Panc1 (cell line): ENCODE measurements around the gene CFAP221. TPM values are rescaled to one million over a fixed set of nuclear protein-coding genes. Genes with fewer than 3 reads are reported as not detected.

Source experiments
- ATAC-seq: fragments of 200-7000 bp; cut with Tn5 transposase; 2 replicates; pipeline ENCODE4 v1.9.1; 2020; ENCODE audit warnings: mild to moderate bottlenecking, moderate library complexity
- BruUV-seq: library from RNA; stranded (reverse); fragments of 400-500 nt; replicated peaks from 2 replicates; lab custom pipeline; 2021; lab: Mats Ljungman, UMichigan
- CTCF ChIA-PET: fragments of 300-600 bp; sonication (Branson Sonifier 250); formaldehyde crosslinking; loops from one replicate; lab custom pipeline; 2022; ENCODE audit warnings: antibody characterized with exemption; lab: Charles Lee
- POLR2A ChIA-PET: fragments of 300-600 bp; sonication (Branson Sonifier 250); formaldehyde crosslinking; loops from one replicate; lab custom pipeline; 2022; ENCODE audit warnings: antibody characterized with exemption; lab: Charles Lee
- DNase-seq: peaks from one replicate; pipeline ENCODE4 v3.0.0-alpha.2; 2010; ENCODE audit warnings: low read depth, low spot score
- H3K27ac ChIP-seq: 2 replicates; pipeline ENCODE4 v1.5.1; 2011; ENCODE audit warnings: mild to moderate bottlenecking, low read length, inconsistent platforms
- H3K27me3 ChIP-seq: fragments of 200-500 bp; sonication (Bioruptor generic); 2 replicates; pipeline ENCODE4 v1.6.0; 2014; ENCODE audit warnings: low read length, inconsistent platforms; ENCODE audit not compliant: control insufficient read depth, insufficient read depth
- H3K36me3 ChIP-seq: fragments of 200-500 bp; sonication (Bioruptor generic); 2 replicates; pipeline ENCODE4 v1.5.1; 2014; ENCODE audit warnings: inconsistent platforms, mild to moderate bottlenecking, low read length, moderate library complexity; ENCODE audit not compliant: control insufficient read depth, insufficient read depth
- H3K4me1 ChIP-seq: 2 replicates; pipeline ENCODE4 v1.5.1; 2011; ENCODE audit warnings: inconsistent platforms, mild to moderate bottlenecking, low read length, moderate library complexity; ENCODE audit not compliant: control insufficient read depth, insufficient read depth
- H3K4me3 ChIP-seq, 2 experiments: 2 replicates each; pipeline ENCODE4 v1.5.1; 2011 to 2012; ENCODE audit warnings: low read depth in 2 of 2, low read length in 2 of 2, mild to moderate bottlenecking in 2 of 2, inconsistent platforms in 1 of 2, moderate library complexity in 1 of 2
- H3K9me3 ChIP-seq: fragments of 200-500 bp; sonication (Bioruptor generic); 2 replicates; pipeline ENCODE4 v1.5.1; 2014; ENCODE audit warnings: low read depth, mild to moderate bottlenecking, inconsistent platforms, low read length, moderate library complexity; ENCODE audit not compliant: control insufficient read depth, insufficient read depth
- SIN3A ChIP-seq: IDR thresholded peaks from 2 replicates; pipeline ENCODE4 v1.6.1; 2012; ENCODE audit warnings: low read depth, mild to moderate bottlenecking, low read length, moderate library complexity, borderline replicate concordance; ENCODE audit not compliant: insufficient read depth
- TCF7L2 ChIP-seq: IDR thresholded peaks from 2 replicates; pipeline ENCODE4 v1.6.1; 2011; ENCODE audit warnings: mild to moderate bottlenecking, low read depth, low read length, inconsistent platforms
- in situ Hi-C: cut with HindIII; loops from 2 replicates; pipeline ENCODE4 v1.10.0; 2016; ENCODE audit warnings: low sequenced_read_pairs, low pct_unique_long_range_greater_than_20kb
- intact Hi-C: fragments of 100-400 bp; cut with micrococcal nuclease; formaldehyde crosslinking; loops from one replicate; pipeline ENCODE4 v1.10.0; 2022; ENCODE audit not compliant: unreplicated experiment
- total RNA-seq: library from RNA; stranded (reverse); gene quantifications from one replicate; pipeline ENCODE4 v1.2.1, GENCODE V29; 2021; ENCODE audit not compliant: unreplicated experiment
- TF ChIP-seq, protein P1 (sequence below): fragments of 450-650 bp; IDR thresholded peaks from 2 replicates; pipeline ENCODE4 v1.5.1; 2017; ENCODE audit warnings: mild to moderate bottlenecking
- TF ChIP-seq, protein P2 (sequence below), 2 experiments: IDR thresholded peaks; 2 replicates each; pipeline ENCODE4 v1.6.1; 2011 to 2012; ENCODE audit warnings: low read depth in 2 of 2, control low read depth in 1 of 2, low read length in 1 of 2, mild to moderate bottlenecking in 1 of 2, moderate library complexity in 1 of 2; ENCODE audit not compliant: insufficient read depth in 1 of 2

Gene CFAP221
- total RNA-seq, 1 experiment from 2014 or later = not detected

DNA sequence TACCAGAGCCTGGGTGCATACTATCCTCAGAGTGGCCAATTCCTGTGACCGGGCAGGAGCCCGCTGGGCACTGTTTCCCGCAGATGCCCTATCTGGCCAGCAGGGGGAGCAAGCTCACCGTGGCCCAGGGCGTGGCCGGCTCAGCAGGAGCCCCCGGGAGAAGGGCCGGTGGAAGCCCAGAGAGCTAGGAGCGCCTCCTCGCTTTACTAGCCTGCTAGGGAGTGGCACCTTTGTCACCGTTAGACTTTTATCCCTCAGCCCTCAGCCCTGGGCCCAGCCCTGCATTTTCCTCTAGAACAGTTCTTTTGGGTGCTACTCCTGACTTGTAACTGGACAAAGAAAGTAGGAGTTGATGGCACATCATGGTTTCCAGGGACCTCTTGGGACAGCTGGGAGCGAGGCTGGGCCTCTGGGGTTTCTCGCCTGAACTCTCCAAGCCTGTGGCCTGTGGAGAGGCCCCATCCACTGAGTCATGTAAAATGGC, 158.7 kb downstream of the CFAP221 start:
- ATAC-seq = peak; percentile 97
- Histone ChIP-seq H3K9me3 (peaks cover 5% of the 10 kb centered on the region; the same call in 1 of the 2 replicates), H3K4me3 (no peak overlapping the region), H3K27me3 (no peaks in the 10 kb centered on the region), H3K27ac (no peak overlapping the region), H3K36me3 (no peaks in the 10 kb centered on the region), H3K4me1 (no peaks in the 10 kb centered on the region)
- CTCF ChIA-PET = interaction anchor here (0.6 to 1.0 kb wide), 5 partner anchors 12 to 527 kb away, joined by 3 to 18 read pairs (median 5); no protein-coding TSS in a partner anchor
- TF ChIP-seq, protein P1, sequence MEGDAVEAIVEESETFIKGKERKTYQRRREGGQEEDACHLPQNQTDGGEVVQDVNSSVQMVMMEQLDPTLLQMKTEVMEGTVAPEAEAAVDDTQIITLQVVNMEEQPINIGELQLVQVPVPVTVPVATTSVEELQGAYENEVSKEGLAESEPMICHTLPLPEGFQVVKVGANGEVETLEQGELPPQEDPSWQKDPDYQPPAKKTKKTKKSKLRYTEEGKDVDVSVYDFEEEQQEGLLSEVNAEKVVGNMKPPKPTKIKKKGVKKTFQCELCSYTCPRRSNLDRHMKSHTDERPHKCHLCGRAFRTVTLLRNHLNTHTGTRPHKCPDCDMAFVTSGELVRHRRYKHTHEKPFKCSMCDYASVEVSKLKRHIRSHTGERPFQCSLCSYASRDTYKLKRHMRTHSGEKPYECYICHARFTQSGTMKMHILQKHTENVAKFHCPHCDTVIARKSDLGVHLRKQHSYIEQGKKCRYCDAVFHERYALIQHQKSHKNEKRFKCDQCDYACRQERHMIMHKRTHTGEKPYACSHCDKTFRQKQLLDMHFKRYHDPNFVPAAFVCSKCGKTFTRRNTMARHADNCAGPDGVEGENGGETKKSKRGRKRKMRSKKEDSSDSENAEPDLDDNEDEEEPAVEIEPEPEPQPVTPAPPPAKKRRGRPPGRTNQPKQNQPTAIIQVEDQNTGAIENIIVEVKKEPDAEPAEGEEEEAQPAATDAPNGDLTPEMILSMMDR = peak; percentile 99
- TF ChIP-seq, protein P2, sequence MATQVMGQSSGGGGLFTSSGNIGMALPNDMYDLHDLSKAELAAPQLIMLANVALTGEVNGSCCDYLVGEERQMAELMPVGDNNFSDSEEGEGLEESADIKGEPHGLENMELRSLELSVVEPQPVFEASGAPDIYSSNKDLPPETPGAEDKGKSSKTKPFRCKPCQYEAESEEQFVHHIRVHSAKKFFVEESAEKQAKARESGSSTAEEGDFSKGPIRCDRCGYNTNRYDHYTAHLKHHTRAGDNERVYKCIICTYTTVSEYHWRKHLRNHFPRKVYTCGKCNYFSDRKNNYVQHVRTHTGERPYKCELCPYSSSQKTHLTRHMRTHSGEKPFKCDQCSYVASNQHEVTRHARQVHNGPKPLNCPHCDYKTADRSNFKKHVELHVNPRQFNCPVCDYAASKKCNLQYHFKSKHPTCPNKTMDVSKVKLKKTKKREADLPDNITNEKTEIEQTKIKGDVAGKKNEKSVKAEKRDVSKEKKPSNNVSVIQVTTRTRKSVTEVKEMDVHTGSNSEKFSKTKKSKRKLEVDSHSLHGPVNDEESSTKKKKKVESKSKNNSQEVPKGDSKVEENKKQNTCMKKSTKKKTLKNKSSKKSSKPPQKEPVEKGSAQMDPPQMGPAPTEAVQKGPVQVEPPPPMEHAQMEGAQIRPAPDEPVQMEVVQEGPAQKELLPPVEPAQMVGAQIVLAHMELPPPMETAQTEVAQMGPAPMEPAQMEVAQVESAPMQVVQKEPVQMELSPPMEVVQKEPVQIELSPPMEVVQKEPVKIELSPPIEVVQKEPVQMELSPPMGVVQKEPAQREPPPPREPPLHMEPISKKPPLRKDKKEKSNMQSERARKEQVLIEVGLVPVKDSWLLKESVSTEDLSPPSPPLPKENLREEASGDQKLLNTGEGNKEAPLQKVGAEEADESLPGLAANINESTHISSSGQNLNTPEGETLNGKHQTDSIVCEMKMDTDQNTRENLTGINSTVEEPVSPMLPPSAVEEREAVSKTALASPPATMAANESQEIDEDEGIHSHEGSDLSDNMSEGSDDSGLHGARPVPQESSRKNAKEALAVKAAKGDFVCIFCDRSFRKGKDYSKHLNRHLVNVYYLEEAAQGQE (IDR thresholded peaks at IDR 0.05; ENCODE audit: insufficient read depth in 1 of 2, low read depth in 2 of 2, low read length in 1 of 2) = no peak
- in situ Hi-C loops (no loop called here), intact Hi-C loops (loop anchor here (2.0 to 5.0 kb wide), 2 partner anchors 124 to 472 kb away; no protein-coding TSS in a partner anchor)
- no TSS peak for BruUV-seq
- POLR2A ChIA-PET = no interaction called here
- DNase-seq = peak; percentile 43

DNA sequence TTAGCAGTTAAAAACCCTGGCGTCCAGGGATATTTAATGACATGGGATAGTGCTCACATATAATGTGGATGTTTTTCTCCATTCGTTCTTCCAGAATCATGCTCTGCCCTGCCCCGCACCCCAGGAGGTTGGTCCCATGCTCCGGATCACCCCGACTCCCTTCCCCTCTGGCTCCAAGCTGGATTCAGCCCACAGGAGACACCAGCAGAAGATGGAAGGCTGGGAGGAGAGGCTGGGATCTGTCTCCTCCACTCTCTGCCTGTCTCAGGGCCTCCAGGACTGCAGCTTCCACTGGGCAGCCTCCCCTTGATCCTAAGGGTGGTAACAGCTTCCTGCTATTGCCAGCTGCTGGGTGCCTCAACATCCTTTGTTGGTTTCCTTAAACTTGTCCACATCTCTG, 159.3 kb downstream of the CFAP221 start:
- Histone ChIP-seq H3K4me1 (no peaks in the 10 kb centered on the region), H3K27me3 (no peaks in the 10 kb centered on the region), H3K36me3 (no peaks in the 10 kb centered on the region), H3K27ac (no peak overlapping the region), H3K4me3 (no peak overlapping the region), H3K9me3 (peaks cover 5% of the 10 kb centered on the region; the same call in 1 of the 2 replicates)
- ChIA-PET POLR2A (no interaction called here), CTCF (interaction anchor here (0.6 to 1.0 kb wide), 5 partner anchors 12 to 526 kb away, joined by 3 to 18 read pairs (median 5); no protein-coding TSS in a partner anchor)
- in situ Hi-C loops (no loop called here), intact Hi-C loops (loop anchor here (2.0 to 5.0 kb wide), 2 partner anchors 124 to 471 kb away; no protein-coding TSS in a partner anchor)
- TF ChIP-seq, protein P2 (IDR thresholded peaks at IDR 0.05; ENCODE audit: insufficient read depth in 1 of 2, low read depth in 2 of 2, low read length in 1 of 2) = no peak
- TF ChIP-seq, protein P1 = no peak
- TF ChIP-seq TCF7L2 (no peak), SIN3A (no peak)
- ATAC-seq (no peak), DNase-seq (no peak)
- no TSS peak for BruUV-seq
